SK-N-SH (cell line): ENCODE results near the gene COL12A1. TPM values are rescaled to one million over a fixed set of nuclear protein-coding genes. Genes with fewer than 3 reads are reported as not detected.

ENCODE experiments used
- CTCF ChIA-PET: fragments of 300-600, 350-600 bp; formaldehyde crosslinking; extraction: SDS; loops from one replicate; lab custom pipeline; 2021; lab: Yijun Ruan, JAX
- POLR2A ChIA-PET: fragments of 350-600 bp; sonication (Branson Sonifier 250); formaldehyde crosslinking; extraction: SDS; loops from one replicate; lab custom pipeline; 2020; ENCODE audit warnings: antibody characterized with exemption, inconsistent platforms; lab: Yijun Ruan, JAX
- DNase-seq: peaks from one replicate; pipeline ENCODE4 v3.0.0; 2012
- H2AFZ ChIP-seq: fragments of 200-600 bp; sonication (generic); 2 replicates; pipeline ENCODE4 v1.8.1; 2016; ENCODE audit warnings: antibody characterized with exemption, mild to moderate bottlenecking, low read depth
- H3F3A ChIP-seq: fragments of 200-600 bp; sonication (generic); replicated peaks from 2 replicates; pipeline ENCODE3; 2016; ENCODE audit warnings: antibody characterized with exemption, mild to moderate bottlenecking; ENCODE audit not compliant: insufficient read depth
- H3K27ac ChIP-seq, 2 experiments: fragments of 200-500 bp in 1 of 2; fragments of 200-600 bp in 1 of 2; sonication (Bioruptor generic) in 1 of 2; sonication (generic), shearing (Covaris generic) in 1 of 2; 2 replicates each; pipeline versions ENCODE4 v1.5.1 to v1.6.1; 2014 to 2016; ENCODE audit warnings: low read depth in 2 of 2, inconsistent platforms in 1 of 2, low read length in 1 of 2, mild to moderate bottlenecking in 1 of 2, mixed read lengths in 1 of 2
- H3K27me3 ChIP-seq: fragments of 200-600 bp; sonication (generic), shearing (Covaris generic); 2 replicates; pipeline ENCODE4 v1.6.1; 2016; ENCODE audit warnings: mixed run types; ENCODE audit not compliant: insufficient read depth
- H3K36me3 ChIP-seq, 2 experiments: fragments of 200-500 bp in 1 of 2; fragments of 200-600 bp in 1 of 2; sonication (Bioruptor generic) in 1 of 2; sonication (generic) in 1 of 2; replicated peaks in 1 of 2; 2 replicates each; pipeline versions ENCODE3 to v1.5.1; 2014 to 2016; ENCODE audit warnings: low read length in 1 of 2, mild to moderate bottlenecking in 1 of 2; ENCODE audit not compliant: insufficient read depth in 2 of 2, control insufficient read depth in 1 of 2
- H3K4me1 ChIP-seq, 2 experiments: fragments of 200-500 bp in 1 of 2; fragments of 200-600 bp in 1 of 2; sonication (Bioruptor generic) in 1 of 2; sonication (generic), shearing (Covaris generic) in 1 of 2; 2 replicates each; pipeline versions ENCODE4 v1.5.1 to v1.6.1; 2014 to 2016; ENCODE audit warnings: low read depth in 1 of 2, low read length in 1 of 2, mixed run types in 1 of 2; ENCODE audit not compliant: insufficient read depth in 2 of 2, control insufficient read depth in 1 of 2
- H3K4me2 ChIP-seq: fragments of 200-600 bp; sonication (generic), shearing (Covaris generic); 2 replicates; pipeline ENCODE4 v1.6.1; 2017; ENCODE audit warnings: mixed run types
- H3K4me3 ChIP-seq, 2 experiments: fragments of 200-500 bp in 1 of 2; fragments of 200-600 bp in 1 of 2; sonication (Bioruptor generic) in 1 of 2; sonication (generic), shearing (Covaris generic) in 1 of 2; 2 replicates each; pipeline versions ENCODE4 v1.5.1 to v1.8.1; 2014 to 2016; ENCODE audit warnings: low read depth in 2 of 2, inconsistent platforms in 1 of 2, low read length in 1 of 2, mild to moderate bottlenecking in 1 of 2, mixed read lengths in 1 of 2, moderate library complexity in 1 of 2
- H3K79me2 ChIP-seq: fragments of 200-600 bp; sonication (generic); 2 replicates; pipeline ENCODE4 v1.8.1; 2017; ENCODE audit warnings: mild to moderate bottlenecking; ENCODE audit not compliant: insufficient read depth
- H3K9ac ChIP-seq: fragments of 200-600 bp; sonication (generic); 2 replicates; pipeline ENCODE4 v1.6.1; 2017; ENCODE audit warnings: mixed run types
- H3K9me2 ChIP-seq: fragments of 200-600 bp; sonication (generic); 2 replicates; pipeline ENCODE4 v1.6.1; 2017; ENCODE audit warnings: mixed run types
- H3K9me3 ChIP-seq: fragments of 200-600 bp; sonication (generic); 2 replicates; pipeline ENCODE4 v1.6.1; 2017; ENCODE audit warnings: mixed run types, mild to moderate bottlenecking, moderate library complexity
- H4K20me1 ChIP-seq: fragments of 200-600 bp; sonication (generic); 2 replicates; pipeline ENCODE4 v1.6.1; 2017; ENCODE audit warnings: mild to moderate bottlenecking, mixed run types; ENCODE audit not compliant: insufficient read depth
- CHD2 ChIP-seq: fragments of 150-350 bp; IDR thresholded peaks from 2 replicates; pipeline ENCODE4 v1.6.1; 2018; ENCODE audit warnings: low read length; ENCODE audit not compliant: partially characterized antibody
- ELF1 ChIP-seq: IDR thresholded peaks from 2 replicates; pipeline ENCODE4 v1.4.0; 2012
- EP300 ChIP-seq, 2 experiments: IDR thresholded peaks; 2 replicates each; pipeline versions ENCODE4 v1.4.0 to v1.6.1; 2012; ENCODE audit warnings: borderline replicate concordance in 1 of 2, low read depth in 1 of 2, low read length in 1 of 2
- FOSL2 ChIP-seq: IDR thresholded peaks from 2 replicates; pipeline ENCODE4 v1.4.0; 2012; ENCODE audit warnings: low read depth, mild to moderate bottlenecking, moderate library complexity, borderline replicate concordance
- FOXJ3 ChIP-seq: sonication (generic); formaldehyde crosslinking; IDR thresholded peaks from 2 replicates; pipeline ENCODE4 v1.5.1; 2020; ENCODE audit warnings: mild to moderate bottlenecking, missing genetic modification reagents
- JUND ChIP-seq: IDR thresholded peaks from 2 replicates; pipeline ENCODE4 v1.4.0; 2012
- MAX ChIP-seq: IDR thresholded peaks from 2 replicates; pipeline ENCODE4 v1.4.0; 2012; ENCODE audit warnings: low read depth
- MEF2A ChIP-seq: IDR thresholded peaks from 2 replicates; pipeline ENCODE4 v1.4.0; 2012; ENCODE audit warnings: low read depth, borderline replicate concordance
- PBX3 ChIP-seq: IDR thresholded peaks from 2 replicates; pipeline ENCODE4; 2012
- POLR2AphosphoS5 ChIP-seq: IDR thresholded peaks from 2 replicates; pipeline ENCODE4 v1.6.1; 2012; ENCODE audit warnings: low read depth, low read length
- REST ChIP-seq: IDR thresholded peaks from 2 replicates; pipeline ENCODE4 v1.6.1; 2012; ENCODE audit warnings: mild to moderate bottlenecking, low read depth, low read length, moderate library complexity
- RFX5 ChIP-seq: IDR thresholded peaks from 2 replicates; pipeline ENCODE4 v1.6.1; 2012; ENCODE audit warnings: mild to moderate bottlenecking, improper control_type of control experiment, low read length
- RXRA ChIP-seq: IDR thresholded peaks from 2 replicates; pipeline ENCODE4 v1.4.0; 2012; ENCODE audit warnings: low read depth, mild to moderate bottlenecking, borderline replicate concordance
- SMC3 ChIP-seq: IDR thresholded peaks from 2 replicates; pipeline ENCODE4 v1.6.1; 2012; ENCODE audit warnings: low read depth, low read length, improper control_type of control experiment
- TAF1 ChIP-seq: IDR thresholded peaks from 2 replicates; pipeline ENCODE4 v1.6.1; 2012; ENCODE audit warnings: low read depth, mild to moderate bottlenecking, low read length, moderate library complexity, borderline replicate concordance
- WGBS: methylation state at CpG from one replicate; pipeline ENCODE4 v1.1.6; 2017; ENCODE audit warnings: low lambda C conversion rate; 5-methylcytosine and 5-hydroxymethylcytosine counted together
- polyA plus RNA-seq, 3 experiments: library from polyadenylated mRNA; depleted of rRNA; stranded (reverse); fragments of >200 nt; gene quantifications; 2 replicates each; pipeline ENCODE4 v1.2.3, GENCODE V29; 2012

Gene COL12A1
- polyA plus RNA-seq, 1 of the 3 experiments (the other 2 are of a cell fraction), result 0.03 TPM

- H3K36me3 ChIP-seq, result no peaks in the 10 kb centered on the region
- POLR2A ChIA-PET, result no interaction called here
- no peak overlapping the region for H3K4me2 ChIP-seq
These were observed 121.8 kb downstream of the COL12A1 start for GRCh38 chr6:75084018-75084417.

More at GRCh38 chr6:75084018-75084417, 121.8 kb downstream of the COL12A1 start:
- 13% methylated on average over 4 of the region's 4 CpGs for WGBS
- Histone ChIP-seq H3K27ac (no peak overlapping the region), H4K20me1 (no peaks in the 10 kb centered on the region), H3K27me3 (peaks cover 39% of the 10 kb centered on the region; the same call in 1 of the 2 replicates), H3F3A (no peaks in the 10 kb centered on the region), H3K79me2 (no peaks in the 10 kb centered on the region), H3K4me1 (no peaks in the 10 kb centered on the region), H3K9me2 (no peaks in the 10 kb centered on the region), H2AFZ (no peak overlapping the region), H3K9me3 (no peaks in the 10 kb centered on the region), H3K4me3 (no peak overlapping the region), H3K9ac (no peak overlapping the region)
- DNase-seq, result no peak
- CTCF ChIA-PET, result no interaction called here
- TF ChIP-seq FOXJ3 (CRISPR knock-in tag) (no peak), RXRA (no peak), REST (no peak), CHD2 (no peak), MEF2A (no peak), FOSL2 (no peak), POLR2AphosphoS5 (no peak), MAX (no peak), EP300 (IDR thresholded peaks at IDR 0.05; ENCODE audit: borderline replicate concordance in 1 of 2, low read depth in 1 of 2, low read length in 1 of 2) (no peak), JUND (no peak), ELF1 (no peak), RFX5 (no peak), TAF1 (no peak), PBX3 (no peak), SMC3 (no peak)
